Mesendoderm (in vitro differentiated cells): ENCODE results near the gene TMTC1. TPM values are rescaled to one million over a fixed set of nuclear protein-coding genes. Genes with fewer than 3 reads are reported as not detected.

Source experiments
- DNase-seq: peaks from one replicate; pipeline ENCODE4 v3.0.0; 2013
- H2AK5ac ChIP-seq: 2 replicates; pipeline ENCODE4 v1.6.1; 2013; ENCODE audit warnings: low read length, inconsistent platforms
- H2BK120ac ChIP-seq: 2 replicates; pipeline ENCODE4 v1.6.1; 2013; ENCODE audit warnings: low read depth, mild to moderate bottlenecking, low read length, moderate library complexity, mixed read lengths
- H2BK15ac ChIP-seq: replicated peaks from 2 replicates; pipeline ENCODE4 v1.6.1; 2013; ENCODE audit warnings: low read depth, mild to moderate bottlenecking, moderate library complexity
- H2BK5ac ChIP-seq: 2 replicates; pipeline ENCODE4 v1.6.1; 2013; ENCODE audit warnings: low read length, inconsistent platforms
- H3K18ac ChIP-seq: 2 replicates; pipeline ENCODE4 v1.6.1; 2013; ENCODE audit warnings: mild to moderate bottlenecking, low read length, mixed read lengths
- H3K23ac ChIP-seq: one replicate; pipeline ENCODE4 v1.6.1; 2013; ENCODE audit warnings: low read length
- H3K27ac ChIP-seq: 2 replicates; pipeline ENCODE4 v1.5.1; 2013; ENCODE audit warnings: low read depth, mild to moderate bottlenecking, inconsistent platforms, low read length, moderate library complexity
- H3K27me3 ChIP-seq: 2 replicates; pipeline ENCODE4 v1.6.1; 2013; ENCODE audit warnings: low read length, control low read depth, mild to moderate bottlenecking, inconsistent platforms; ENCODE audit not compliant: insufficient read depth, poor library complexity
- H3K36me3 ChIP-seq: 2 replicates; pipeline ENCODE4 v1.6.1; 2013; ENCODE audit warnings: low read length, inconsistent platforms; ENCODE audit not compliant: control insufficient read depth, insufficient read depth
- H3K4ac ChIP-seq: one replicate; pipeline ENCODE4 v1.6.1; 2013; ENCODE audit warnings: low read depth, mild to moderate bottlenecking, low read length, moderate library complexity
- H3K4me1 ChIP-seq: 2 replicates; pipeline ENCODE4 v1.6.1; 2013; ENCODE audit warnings: low read depth, low read length, inconsistent platforms; ENCODE audit not compliant: control insufficient read depth
- H3K4me2 ChIP-seq: 2 replicates; pipeline ENCODE4 v1.6.1; 2013; ENCODE audit warnings: low read length
- H3K4me3 ChIP-seq: 2 replicates; pipeline ENCODE4 v1.5.1; 2013; ENCODE audit warnings: mild to moderate bottlenecking, low read length
- H3K56ac ChIP-seq: one replicate; pipeline ENCODE4 v1.6.1; 2013; ENCODE audit warnings: low read length
- H3K79me1 ChIP-seq: 2 replicates; pipeline ENCODE4 v1.6.1; 2013; ENCODE audit warnings: low read length, inconsistent platforms
- H3K79me2 ChIP-seq: 2 replicates; pipeline ENCODE4 v1.6.1; 2013; ENCODE audit warnings: mild to moderate bottlenecking, low read length; ENCODE audit not compliant: control insufficient read depth, insufficient read depth
- H3K9ac ChIP-seq: 2 replicates; pipeline ENCODE4 v1.6.1; 2013; ENCODE audit warnings: low read length, inconsistent platforms
- H4K5ac ChIP-seq: one replicate; pipeline ENCODE4 v1.6.1; 2013; ENCODE audit warnings: low read length
- H4K8ac ChIP-seq: one replicate; pipeline ENCODE4 v1.6.1; 2013; ENCODE audit warnings: low read depth, mild to moderate bottlenecking, control low read depth, low read length, moderate library complexity
- WGBS: extraction: QIAGEN DNeasy Blood & Tissue Kit; methylation state at CpG from one replicate; pipeline ENCODE4 v1.1.7; 2013; ENCODE audit warnings: low lambda C conversion rate, missing lambda C conversion rate; ENCODE audit not compliant: insufficient coverage; ENCODE audit errors: extremely low coverage; 5-methylcytosine and 5-hydroxymethylcytosine counted together
- polyA plus RNA-seq, 2 experiments: library from polyadenylated mRNA; stranded (reverse); fragments of 200-250 nt; gene quantifications; one replicate each; pipeline ENCODE4 v1.2.3, GENCODE V29; 2013

TMTC1 gene
- polyA plus RNA-seq (2013, experiment 1 of 2): 10.2 TPM
- 10.7 TPM for polyA plus RNA-seq (2013, experiment 2 of 2)

- Histone ChIP-seq H3K4ac (peak within 1 kb of the TSS; percentile 20), H3K27me3 (no peaks in the 10 kb centered on the region), H3K23ac (peak within 1 kb of the TSS; percentile 50), H3K4me1 (no peaks in the 10 kb centered on the region), H3K79me2 (peaks cover 17% of the 10 kb centered on the region), H3K36me3 (no peaks in the 10 kb centered on the region), H2AK5ac (no peak within 1 kb of the TSS), H4K8ac (no peak within 1 kb of the TSS), H3K4me2 (peak within 1 kb of the TSS; percentile 95), H3K9ac (peak within 1 kb of the TSS; percentile 75), H3K4me3 (peak within 1 kb of the TSS; percentile 79), H3K18ac (peak within 1 kb of the TSS; percentile 81), H2BK5ac (no peak within 1 kb of the TSS), H3K56ac (peak within 1 kb of the TSS; percentile 89), H2BK120ac (peak within 1 kb of the TSS; percentile 68), H3K27ac (peak within 1 kb of the TSS; percentile 44), H3K79me1 (peaks cover 5% of the 10 kb centered on the region), H4K5ac (no peak within 1 kb of the TSS), H2BK15ac (peak within 1 kb of the TSS; percentile 75)
- WGBS: no CpG with 5 or more reads among the region's 87 CpGs
- DNase-seq: peak; percentile 70
These were observed at the start of gene TMTC1 for GRCh38 chr12:29783773-29784666. Gene TMTC1 (minus strand): TSS chr12:29783942. CDS start chr12:29783751, 191 bp downstream.

GRCh38 chr12:29831173-29831572 is 47.4 kb upstream of the TMTC1 start:
- Histone ChIP-seq H3K79me2 (no peaks in the 10 kb centered on the region), H3K9ac (no peak overlapping the region), H3K27me3 (no peaks in the 10 kb centered on the region), H3K27ac (no peak overlapping the region), H3K56ac (no peak overlapping the region), H2AK5ac (no peak overlapping the region), H4K8ac (no peak overlapping the region), H3K4me3 (no peak overlapping the region), H3K4me1 (no peaks in the 10 kb centered on the region), H3K18ac (no peak overlapping the region), H4K5ac (no peak overlapping the region), H3K23ac (no peak overlapping the region), H2BK15ac (no peak overlapping the region), H3K79me1 (no peaks in the 10 kb centered on the region), H3K36me3 (no peaks in the 10 kb centered on the region), H3K4ac (no peak overlapping the region), H3K4me2 (no peak overlapping the region), H2BK120ac (no peak overlapping the region), H2BK5ac (no peak overlapping the region)
- peak; percentile 2 for DNase-seq
- no CpG with 5 or more reads among the region's 3 CpGs for WGBS

GRCh38 chr12:29830391-29830790 is 46.6 kb upstream of the TMTC1 start:
- Histone ChIP-seq H2BK120ac (no peak overlapping the region), H3K56ac (no peak overlapping the region), H3K79me1 (no peaks in the 10 kb centered on the region), H3K18ac (no peak overlapping the region), H3K27ac (no peak overlapping the region), H3K4me3 (no peak overlapping the region), H3K23ac (no peak overlapping the region), H3K79me2 (no peaks in the 10 kb centered on the region), H4K8ac (no peak overlapping the region), H2BK5ac (no peak overlapping the region), H3K4ac (no peak overlapping the region), H3K9ac (no peak overlapping the region), H3K36me3 (no peaks in the 10 kb centered on the region), H4K5ac (no peak overlapping the region), H2BK15ac (no peak overlapping the region), H3K4me2 (no peak overlapping the region), H2AK5ac (no peak overlapping the region), H3K27me3 (no peaks in the 10 kb centered on the region), H3K4me1 (no peaks in the 10 kb centered on the region)
- no CpG with 5 or more reads among the region's 1 CpG for WGBS
- DNase-seq: no peak

GRCh38 chr12:29818916-29819623 is 35.3 kb upstream of the TMTC1 start:
- H3K27ac ChIP-seq: no peak overlapping the region
- no peak overlapping the region for H2BK5ac ChIP-seq
- no CpG with 5 or more reads among the region's 2 CpGs for WGBS

GRCh38 chr12:29816874-29817725 is 33.4 kb upstream of the TMTC1 start:
- Histone ChIP-seq H3K27me3 (no peaks in the 10 kb centered on the region), H3K23ac (no peak overlapping the region), H3K79me1 (no peaks in the 10 kb centered on the region), H2BK120ac (no peak overlapping the region), H3K4ac (no peak overlapping the region), H3K79me2 (no peaks in the 10 kb centered on the region), H4K8ac (no peak overlapping the region), H3K36me3 (no peaks in the 10 kb centered on the region), H3K18ac (no peak overlapping the region), H2AK5ac (no peak overlapping the region), H2BK15ac (no peak overlapping the region), H3K56ac (no peak overlapping the region), H3K9ac (no peak overlapping the region), H2BK5ac (no peak overlapping the region), H3K4me3 (no peak overlapping the region), H3K4me2 (no peak overlapping the region), H3K4me1 (no peaks in the 10 kb centered on the region), H4K5ac (no peak overlapping the region), H3K27ac (no peak overlapping the region)
- no CpG with 5 or more reads among the region's 2 CpGs for WGBS
- no peak for DNase-seq

More at GRCh38 chr12:29818916-29819623, 35.3 kb upstream of the TMTC1 start:
- Histone ChIP-seq H3K36me3 (no peaks in the 10 kb centered on the region), H4K5ac (no peak overlapping the region), H3K23ac (no peak overlapping the region), H3K4me3 (no peak overlapping the region), H2AK5ac (no peak overlapping the region), H3K4ac (no peak overlapping the region), H3K56ac (no peak overlapping the region), H2BK120ac (no peak overlapping the region), H3K27me3 (no peaks in the 10 kb centered on the region), H3K9ac (no peak overlapping the region), H3K4me2 (no peak overlapping the region), H3K18ac (no peak overlapping the region), H2BK15ac (no peak overlapping the region), H3K4me1 (no peaks in the 10 kb centered on the region), H4K8ac (no peak overlapping the region), H3K79me2 (no peaks in the 10 kb centered on the region), H3K79me1 (no peaks in the 10 kb centered on the region)
- DNase-seq: no peak
